T-helper 22 cell (primary cell): ENCODE results near the gene PHACTR3.

Source experiments
- DNase-seq: peaks from one replicate; pipeline ENCODE4 v3.0.0-alpha.2; 2020; ENCODE audit warnings: low read depth

Gene PHACTR3

DNA sequence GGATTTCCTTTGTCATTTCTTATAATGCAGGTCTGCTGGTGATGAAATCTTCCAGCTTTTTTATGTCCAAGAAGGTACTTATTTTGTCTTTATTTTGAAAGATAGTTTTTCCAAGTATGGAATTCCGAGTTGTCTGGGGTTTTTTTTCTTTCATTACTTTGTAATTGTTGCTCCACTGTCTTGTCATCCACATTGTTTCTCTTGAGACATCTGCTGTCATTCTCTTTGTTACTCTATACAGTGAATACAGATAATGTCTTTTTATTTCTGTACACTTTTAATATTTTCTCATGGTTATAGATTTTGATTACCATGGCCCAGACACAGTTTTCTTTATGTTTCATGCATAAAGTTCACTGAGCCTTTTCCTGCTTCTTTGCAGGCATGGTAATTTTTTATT is 196.0 kb downstream of the PHACTR3 start:
- no peak for DNase-seq

- DNase-seq, result no peak
These were observed 197.7 kb downstream of the PHACTR3 start for GRCh38 chr20:59802018-59802417.

- DNase-seq, result no peak
These were observed 198.3 kb downstream of the PHACTR3 start for GRCh38 chr20:59802471-59803221.

GRCh38 chr20:59804347-59804746 is 200.0 kb downstream of the PHACTR3 start:
- DNase-seq, result no peak

DNA sequence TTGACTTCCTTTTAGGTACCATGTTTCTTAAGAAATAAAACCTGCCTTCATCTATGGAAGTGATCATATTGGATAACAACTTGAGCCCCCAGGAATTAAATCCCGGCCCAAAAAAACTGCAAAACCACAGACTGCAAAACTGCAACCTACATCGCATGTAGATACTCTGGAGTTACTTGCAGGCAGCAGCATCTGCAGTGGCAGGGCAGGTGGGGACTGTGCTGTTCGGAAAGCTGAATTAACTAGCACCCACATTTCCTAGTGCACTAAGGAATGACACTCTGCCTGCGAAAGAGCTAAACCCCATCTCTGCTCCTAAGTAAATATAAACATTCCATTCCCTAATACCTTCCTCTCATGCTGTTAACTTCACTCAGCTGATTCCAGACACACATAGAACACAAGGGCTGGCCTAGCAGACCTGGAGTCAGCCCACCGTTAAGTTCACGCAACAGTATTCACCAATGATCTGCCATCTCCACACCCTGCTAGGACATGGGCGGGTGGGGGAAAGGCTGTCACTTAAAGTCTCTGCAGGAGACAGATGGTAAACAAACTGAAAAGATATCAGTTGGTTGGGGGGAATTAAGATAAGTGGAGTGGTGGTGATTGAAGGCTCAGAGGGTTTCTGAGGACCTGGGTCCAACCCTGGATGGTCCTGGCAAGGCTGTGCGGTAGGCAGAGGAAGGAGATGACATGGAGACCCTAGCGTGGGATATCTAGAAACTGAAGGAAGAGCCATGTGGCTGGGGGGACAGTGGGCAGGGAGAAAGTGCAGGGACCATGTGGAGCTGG is 200.7 kb downstream of the PHACTR3 start:
- DNase-seq, result no peak

- no peak for DNase-seq
These were observed 201.6 kb downstream of the PHACTR3 start for GRCh38 chr20:59805786-59806577.

- DNase-seq, result no peak
These were observed 202.2 kb downstream of the PHACTR3 start for GRCh38 chr20:59806578-59806975.

DNA sequence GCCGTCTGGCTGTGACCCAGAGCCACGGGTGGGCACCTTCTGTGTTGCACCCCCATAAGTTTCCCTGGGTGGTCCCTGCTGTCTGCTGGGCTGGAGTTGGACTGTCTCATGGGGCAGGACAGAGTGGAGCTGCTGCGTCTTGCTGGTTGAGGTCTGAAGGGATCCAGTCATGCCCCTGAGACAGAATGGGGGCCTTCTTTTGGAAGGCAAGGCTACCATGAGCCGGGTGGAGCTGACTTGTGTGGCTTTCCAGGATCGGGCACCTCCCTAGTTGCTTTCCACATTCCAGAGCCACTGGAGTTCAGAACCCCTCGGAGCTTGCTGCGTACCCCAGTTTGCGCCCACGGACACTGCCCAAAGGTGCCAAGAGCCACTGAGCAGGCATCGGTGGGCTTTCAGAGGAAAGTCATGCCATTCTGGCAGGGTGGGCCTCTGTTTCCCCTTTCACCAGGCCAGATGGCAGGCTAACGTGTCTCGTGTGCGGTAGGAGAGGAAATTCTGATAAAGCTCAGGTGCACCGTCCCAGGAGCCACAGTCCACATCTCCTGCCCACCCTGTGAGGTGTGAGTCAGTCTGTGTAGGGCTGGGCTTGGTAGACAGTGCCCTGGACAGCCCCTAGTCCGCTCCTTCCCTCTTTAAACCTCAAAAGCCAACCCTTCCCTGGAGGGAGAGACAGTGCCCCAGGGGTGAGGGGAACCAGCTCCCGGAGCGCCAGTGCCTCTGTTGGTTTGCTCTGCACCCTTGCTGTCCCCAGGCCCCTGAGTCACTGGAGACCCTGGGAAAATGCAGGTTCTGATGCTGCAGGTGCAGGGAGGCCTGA is 203.8 kb downstream of the PHACTR3 start:
- DNase-seq, result no peak

DNA sequence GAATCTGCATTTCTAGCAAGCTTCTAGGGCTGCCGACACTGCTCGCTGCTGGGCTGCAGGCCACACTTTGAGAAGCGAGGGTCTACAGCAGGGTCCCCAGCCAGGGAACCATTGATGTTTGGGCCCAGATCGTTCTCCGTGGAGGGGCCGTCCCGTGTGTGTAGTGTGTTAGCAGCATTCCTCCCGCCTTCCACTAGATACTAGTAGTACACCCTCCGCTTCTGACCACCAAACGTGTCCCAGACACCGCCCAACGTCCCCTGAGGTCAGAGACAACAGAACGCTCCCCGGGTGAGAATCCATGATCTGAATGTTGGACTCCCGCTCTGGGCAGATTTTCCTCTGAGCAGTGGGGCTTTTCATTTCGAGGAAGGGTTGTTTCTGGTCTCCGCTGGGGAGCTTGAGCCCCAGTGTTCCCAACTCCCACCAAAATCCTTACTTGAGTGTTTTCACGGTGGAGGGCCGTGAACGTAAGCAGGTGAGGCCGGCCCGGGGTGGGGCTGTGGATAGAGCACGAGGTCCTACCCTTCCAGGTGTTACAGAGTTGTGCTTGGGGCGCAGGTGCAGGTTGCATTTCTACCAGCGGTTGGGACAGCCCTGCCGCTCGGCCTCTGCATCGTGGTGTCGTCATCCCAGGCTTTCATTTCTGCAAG is 204.5 kb downstream of the PHACTR3 start:
- no peak for DNase-seq

DNA sequence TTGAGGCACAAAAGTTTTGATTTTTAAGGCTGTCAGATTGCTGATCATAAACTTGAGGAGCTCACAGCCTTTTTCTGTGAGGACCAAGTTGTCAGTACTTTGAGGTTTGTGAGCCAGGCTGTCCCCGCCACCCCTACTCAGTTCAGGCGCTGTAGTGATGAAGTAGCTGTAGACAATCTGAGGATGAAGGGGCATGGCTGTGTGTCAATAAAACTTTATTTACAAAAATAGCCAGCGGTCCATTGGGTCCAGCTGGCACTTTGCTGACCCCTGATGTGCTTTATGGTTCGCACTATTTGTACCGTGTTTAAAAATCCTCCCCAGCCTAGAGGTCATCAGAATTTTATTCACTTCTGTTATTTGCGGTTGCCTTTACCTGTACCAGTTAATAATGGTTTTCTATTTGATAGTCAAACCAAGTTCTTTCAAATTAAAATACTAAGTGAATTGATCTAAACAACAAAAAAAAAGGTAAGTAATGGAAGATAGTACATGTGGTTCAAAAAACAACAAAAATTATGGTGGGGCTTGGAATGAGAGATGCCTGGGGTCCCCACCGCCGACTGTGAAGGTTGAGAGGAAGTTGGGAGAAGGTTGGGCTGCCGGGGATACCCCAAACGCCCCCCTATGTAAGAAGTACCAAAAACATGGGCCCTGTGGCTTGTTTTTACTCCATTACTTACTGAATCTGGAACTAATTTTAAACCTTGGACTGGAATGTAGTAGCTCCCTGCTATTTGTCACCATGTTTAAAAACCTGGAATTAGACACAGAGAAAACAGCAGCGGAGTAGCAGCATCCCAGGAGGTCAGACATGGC is 205.5 kb downstream of the PHACTR3 start:
- DNase-seq, result no peak

DNA sequence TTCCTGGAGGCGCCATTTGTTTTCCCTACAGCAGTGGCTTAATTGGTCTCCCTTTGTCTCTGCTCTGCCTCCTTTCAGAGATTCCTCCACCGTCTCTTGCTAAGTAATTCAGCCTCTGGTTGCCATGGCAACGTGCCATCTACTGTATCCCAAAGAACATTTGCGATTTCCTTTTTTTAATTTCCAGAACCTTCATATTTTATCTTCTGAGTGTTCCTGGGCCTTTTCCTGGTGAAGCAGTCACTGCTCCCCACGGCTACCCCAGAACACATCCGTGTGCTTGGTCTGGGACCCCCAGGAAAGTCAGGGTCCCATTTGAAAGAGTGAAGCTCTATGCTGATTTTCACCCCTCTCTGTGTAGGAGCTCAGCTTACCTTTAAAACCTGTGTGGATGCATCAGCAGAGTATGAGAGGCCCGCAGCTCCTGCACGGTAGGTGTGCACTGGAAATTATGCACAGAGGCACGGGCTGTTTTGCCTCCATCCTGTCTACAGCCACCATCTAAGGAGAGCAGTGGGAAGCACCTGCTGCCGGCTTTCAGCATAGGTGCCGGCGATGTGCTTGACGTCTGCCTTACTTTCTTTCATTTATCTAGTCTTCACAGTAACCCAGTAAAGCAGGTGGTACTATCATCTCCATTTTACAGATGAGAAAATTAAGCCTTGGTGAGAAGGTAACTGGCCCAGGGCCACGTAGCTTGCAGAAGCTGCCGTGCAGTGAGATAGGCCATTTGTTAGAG is 206.3 kb downstream of the PHACTR3 start:
- no peak for DNase-seq

- DNase-seq, result no peak
These were observed 207.4 kb downstream of the PHACTR3 start for GRCh38 chr20:59811681-59812171.

GRCh38 chr20:59812286-59813125 is 208.2 kb downstream of the PHACTR3 start:
- no peak for DNase-seq

GRCh38 chr20:59813126-59813947 is 209.0 kb downstream of the PHACTR3 start:
- DNase-seq, result no peak

DNA sequence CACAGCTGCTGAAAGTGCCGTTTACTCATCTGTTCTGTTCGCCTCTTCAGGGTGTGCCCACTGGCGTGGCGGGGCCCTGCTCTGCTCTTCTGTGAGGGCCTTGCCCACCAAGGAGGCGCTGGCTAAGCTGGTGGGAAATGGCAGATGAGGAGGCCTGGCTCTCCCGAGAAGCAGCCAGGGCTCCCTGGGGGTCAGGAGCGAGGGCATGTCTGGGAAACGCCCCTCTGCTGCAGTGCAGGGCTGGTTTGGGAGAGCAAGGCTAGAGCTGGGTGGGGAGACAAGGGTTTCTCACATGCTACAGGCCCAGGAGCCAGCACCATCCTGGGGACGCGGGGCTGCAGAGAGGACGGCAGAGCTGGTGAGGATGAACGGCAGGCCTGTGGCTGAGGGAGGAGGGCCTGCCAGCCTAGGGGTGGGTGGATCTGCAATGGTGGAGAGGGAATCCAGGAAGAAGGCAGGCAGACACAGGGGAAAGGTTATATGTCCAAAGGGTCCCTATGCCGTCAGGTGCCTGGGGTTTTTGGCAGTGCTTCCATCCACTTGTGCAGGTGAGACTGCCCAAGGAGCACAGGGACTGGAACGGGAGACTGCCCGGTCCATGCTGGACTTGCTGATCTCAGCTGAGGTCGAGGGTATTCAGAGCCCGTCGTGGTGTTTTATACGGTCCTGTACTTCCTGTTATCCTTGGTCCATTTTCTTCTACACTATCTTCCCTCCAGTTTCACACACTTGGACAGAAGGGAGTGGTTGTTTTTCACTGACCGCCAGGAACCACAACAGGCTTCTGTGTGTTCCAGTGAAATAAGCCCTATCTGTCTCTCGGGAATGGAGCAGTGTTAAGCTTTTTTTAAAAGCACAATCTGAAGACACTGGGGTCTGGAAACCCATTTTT is 209.9 kb downstream of the PHACTR3 start:
- no peak for DNase-seq

DNA sequence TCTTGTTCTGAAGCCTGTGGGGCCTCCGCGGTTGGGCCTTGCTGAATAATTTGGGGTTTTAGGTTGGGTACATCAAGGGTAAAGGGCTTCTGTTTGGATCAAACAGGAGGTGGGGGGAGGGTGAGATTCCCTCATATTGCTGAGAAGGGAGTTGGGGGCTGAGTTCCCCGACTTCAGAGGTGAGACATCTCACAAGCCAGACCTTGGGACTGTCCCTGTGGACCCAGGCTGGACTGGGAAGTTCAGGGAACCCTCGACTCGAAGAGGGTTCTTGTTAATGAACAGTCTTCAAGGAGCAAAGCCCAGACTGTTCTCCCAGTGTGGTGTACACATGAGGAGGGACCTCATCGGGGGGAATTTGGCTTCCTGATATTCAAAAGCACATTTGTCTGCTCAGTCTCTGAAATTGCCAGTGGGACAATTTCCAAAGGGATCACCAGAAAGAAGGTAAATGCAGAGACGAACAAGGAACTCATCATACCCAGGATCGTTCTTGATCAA is 210.6 kb downstream of the PHACTR3 start:
- no peak for DNase-seq
